Fibroblast of lung (primary cell): ENCODE data around the gene CAMKK1. TPM values are rescaled to one million over a fixed set of nuclear protein-coding genes. Genes with fewer than 3 reads are reported as not detected.

Experiments
- DNase-seq, 2 donors: peaks; one replicate each; pipeline versions ENCODE4 v3.0.0 to v3.0.0-alpha.2; 2010; ENCODE audit warnings: low read depth in 2 of 2
- H2AFZ ChIP-seq: 2 replicates; pipeline ENCODE4 v1.5.1; 2012; ENCODE audit warnings: low read length, control low read depth, inconsistent platforms
- H3K27ac ChIP-seq: 2 replicates; pipeline ENCODE4 v1.5.1; 2011; ENCODE audit warnings: low read length, control low read depth; ENCODE audit not compliant: insufficient read depth
- H3K27me3 ChIP-seq: 2 replicates; pipeline ENCODE4 v1.5.1; 2011; ENCODE audit warnings: mild to moderate bottlenecking, low read length; ENCODE audit not compliant: control insufficient read depth, insufficient read depth
- H3K36me3 ChIP-seq: 2 replicates; pipeline ENCODE4 v1.5.1; 2011; ENCODE audit warnings: low read length; ENCODE audit not compliant: control insufficient read depth, insufficient read depth
- H3K4me1 ChIP-seq: 2 replicates; pipeline ENCODE4 v1.5.1; 2011; ENCODE audit warnings: low read length; ENCODE audit not compliant: control insufficient read depth, insufficient read depth; ENCODE audit errors: extremely low read depth
- H3K4me2 ChIP-seq: 2 replicates; pipeline ENCODE4 v1.5.1; 2011; ENCODE audit warnings: low read length, control low read depth; ENCODE audit not compliant: insufficient read depth; ENCODE audit errors: extremely low read depth
- H3K4me3 ChIP-seq, 4 experiments: fragments of 200-600 bp in 1 of 4; sonication (generic) in 1 of 4; replicated peaks in 1 of 4; 2 replicates each; pipeline ENCODE4 v1.5.1; 2011 to 2016; ENCODE audit warnings: low read length in 4 of 4, low read depth in 3 of 4, mild to moderate bottlenecking in 3 of 4, control low read depth in 2 of 4, inconsistent platforms in 1 of 4, mixed read lengths in 1 of 4; ENCODE audit not compliant: insufficient read depth in 1 of 4; ENCODE audit errors: control extremely low read depth in 1 of 4
- H3K79me2 ChIP-seq: 2 replicates; pipeline ENCODE4 v1.5.1; 2012; ENCODE audit warnings: mild to moderate bottlenecking, low read length, inconsistent platforms; ENCODE audit not compliant: control insufficient read depth, insufficient read depth
- H3K9ac ChIP-seq: 2 replicates; pipeline ENCODE4 v1.5.1; 2011; ENCODE audit warnings: mild to moderate bottlenecking, low read length, control low read depth; ENCODE audit not compliant: insufficient read depth
- H3K9me3 ChIP-seq: 2 replicates; pipeline ENCODE4 v1.5.1; 2012; ENCODE audit warnings: low read depth, low read length; ENCODE audit not compliant: control insufficient read depth, insufficient read depth
- H4K20me1 ChIP-seq: 2 replicates; pipeline ENCODE4 v1.5.1; 2011; ENCODE audit warnings: low read length; ENCODE audit not compliant: control insufficient read depth, insufficient read depth; ENCODE audit errors: extremely low read depth
- CTCF ChIP-seq, 2 donors: IDR thresholded peaks in 1 of 2; conservative IDR thresholded peaks in 1 of 2; 1 replicate in 1 of 2; 2 replicates in 1 of 2; pipeline ENCODE4 v1.5.1; 2011 to 2012; ENCODE audit warnings: low read length in 2 of 2, control low read depth in 1 of 2, inconsistent platforms in 1 of 2, low read depth in 1 of 2, mild to moderate bottlenecking in 1 of 2
- EZH2 ChIP-seq: IDR thresholded peaks from 2 replicates; pipeline ENCODE4 v1.5.1; 2012; ENCODE audit warnings: low read length, control low read depth, mild to moderate bottlenecking; ENCODE audit errors: missing control alignments
- polyA plus RNA-seq, 2 donors: library from polyadenylated mRNA; depleted of rRNA in 1 of 2; stranded (reverse) in 1 of 2; unstranded in 1 of 2; fragments of >200 nt; gene quantifications; 2 replicates each; pipeline ENCODE4 v1.2.1, GENCODE V29; 2011 to 2012; ENCODE audit warnings: missing spikeins in 1 of 2
- total RNA-seq: library from RNA; depleted of rRNA; stranded (reverse); fragments of >200 nt; gene quantifications from 2 replicates; pipeline ENCODE4 v1.2.1, GENCODE V29; 2014

Gene CAMKK1
- total and polyA plus RNA-seq, 2 donors (not counting 1 experiment from before 2014, with no cell fraction given): 0.41 to 2.5 TPM

- H3K4me2 ChIP-seq: no peak overlapping the region
- H3K4me3 ChIP-seq: no peak overlapping the region
- H3K9me3 ChIP-seq: no peaks in the 10 kb centered on the region
- no peaks in the 10 kb centered on the region for H3K36me3 ChIP-seq
- H2AFZ ChIP-seq: no peak overlapping the region
- no peak overlapping the region for H3K9ac ChIP-seq
- no peaks in the 10 kb centered on the region for H3K79me2 ChIP-seq
- TF ChIP-seq CTCF (conservative IDR thresholded peaks at IDR 0.05 in 1 of 2, IDR thresholded peaks at IDR 0.05 in 1 of 2; ENCODE audit: low read depth in 1 of 2, low read length in 2 of 2) (no peak), EZH2 (no peak)
- H3K27ac ChIP-seq: no peak overlapping the region
- no peaks in the 10 kb centered on the region for H3K4me1 ChIP-seq
- no peaks in the 10 kb centered on the region for H4K20me1 ChIP-seq
- H3K27me3 ChIP-seq: no peaks in the 10 kb centered on the region
- no peak for DNase-seq
Measured at GRCh38 chr17:3882276-3882675, 10.6 kb downstream of the CAMKK1 start.

DNA sequence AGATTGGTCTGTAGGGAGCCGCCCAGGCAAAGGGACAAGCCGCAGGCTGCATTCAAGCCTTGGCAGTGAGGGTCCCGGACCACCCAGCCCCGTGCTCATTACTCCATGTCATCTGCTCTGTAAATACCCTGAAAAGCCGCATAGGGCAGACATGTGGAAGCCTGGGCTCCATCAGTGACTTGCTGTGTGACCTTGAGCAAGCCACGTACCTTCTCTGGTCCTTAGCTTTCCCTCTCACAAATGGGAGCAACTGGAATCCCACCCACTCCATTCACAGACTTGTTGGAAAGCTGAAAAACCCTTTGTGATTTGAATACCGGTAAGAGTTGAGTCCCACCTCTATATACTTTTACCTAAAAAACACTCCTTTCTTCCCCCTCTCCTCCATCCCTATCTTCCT, 11.9 kb downstream of the CAMKK1 start:
- Histone ChIP-seq H3K27me3 (no peaks in the 10 kb centered on the region), H3K4me2 (no peak overlapping the region), H3K9me3 (no peaks in the 10 kb centered on the region), H3K9ac (no peak overlapping the region), H3K4me1 (no peaks in the 10 kb centered on the region), H4K20me1 (no peaks in the 10 kb centered on the region), H3K4me3 (no peak overlapping the region), H2AFZ (no peak overlapping the region), H3K36me3 (no peaks in the 10 kb centered on the region), H3K79me2 (no peaks in the 10 kb centered on the region), H3K27ac (no peak overlapping the region)
- no peak for DNase-seq
- TF ChIP-seq CTCF (conservative IDR thresholded peaks at IDR 0.05 in 1 of 2, IDR thresholded peaks at IDR 0.05 in 1 of 2; ENCODE audit: low read depth in 1 of 2, low read length in 2 of 2) (no peak), EZH2 (no peak)

GRCh38 chr17:3879591-3880417, 13.0 kb downstream of the CAMKK1 start:
- TF ChIP-seq CTCF (conservative IDR thresholded peaks at IDR 0.05 in 1 of 2, IDR thresholded peaks at IDR 0.05 in 1 of 2; ENCODE audit: low read depth in 1 of 2, low read length in 2 of 2): no peak
- TF ChIP-seq EZH2: no peak
- H3K36me3 ChIP-seq: no peaks in the 10 kb centered on the region
- no peak overlapping the region for H3K9ac ChIP-seq
- H3K4me3 ChIP-seq: no peak overlapping the region
- H3K4me1 ChIP-seq: no peaks in the 10 kb centered on the region
- H2AFZ ChIP-seq: no peak overlapping the region
- H3K9me3 ChIP-seq: no peaks in the 10 kb centered on the region
- no peaks in the 10 kb centered on the region for H3K79me2 ChIP-seq
- no peaks in the 10 kb centered on the region for H3K27me3 ChIP-seq
- H3K4me2 ChIP-seq: no peak overlapping the region
- H3K27ac ChIP-seq: no peak overlapping the region
- no peaks in the 10 kb centered on the region for H4K20me1 ChIP-seq
- no peak for DNase-seq
